ENCODE results near the gene BANP.
"Not testable (repeated sequence)": the region's sequence is repeated elsewhere in the genome, so short reads cannot be mapped to it uniquely, and the experiment has no call there.

The BANP gene

GRCh38 chr16:88105574-88106140 is 154.4 kb downstream of the BANP start:
- not testable (repeated sequence) for DNase-seq

- DNase-seq = not testable (repeated sequence)
These were observed 155.3 kb downstream of the BANP start for GRCh38 chr16:88106566-88106965.

- no peak for DNase-seq
These were observed 157.5 kb downstream of the BANP start for GRCh38 chr16:88108762-88109161.

GRCh38 chr16:88109726-88110621 is 158.7 kb downstream of the BANP start:
- not testable (repeated sequence) for DNase-seq

- DNase-seq = not testable (repeated sequence)
These were observed 159.8 kb downstream of the BANP start for GRCh38 chr16:88110875-88111494.

- DNase-seq = not testable (repeated sequence)
These were observed 160.7 kb downstream of the BANP start for GRCh38 chr16:88111976-88112375.

- DNase-seq = no peak
These were observed 162.4 kb downstream of the BANP start for GRCh38 chr16:88113545-88114045.

- not testable (repeated sequence) for DNase-seq
These were observed 163.5 kb downstream of the BANP start for GRCh38 chr16:88114541-88115228.

- no peak for DNase-seq
These were observed 164.9 kb downstream of the BANP start for GRCh38 chr16:88116121-88116520.

- DNase-seq = no peak
These were observed 166.2 kb downstream of the BANP start for GRCh38 chr16:88117476-88117868.

- no peak for DNase-seq
These were observed 167.1 kb downstream of the BANP start for GRCh38 chr16:88118376-88118775.

- not testable (repeated sequence) for DNase-seq
These were observed 167.9 kb downstream of the BANP start for GRCh38 chr16:88118852-88119741.

- DNase-seq = not testable (repeated sequence)
These were observed 168.9 kb downstream of the BANP start for GRCh38 chr16:88119881-88120751.

GRCh38 chr16:88120812-88121211 is 169.6 kb downstream of the BANP start:
- no peak for DNase-seq

GRCh38 chr16:88121391-88121790 is 170.2 kb downstream of the BANP start:
- not testable (repeated sequence) for DNase-seq

- no peak for DNase-seq
These were observed 170.8 kb downstream of the BANP start for GRCh38 chr16:88121886-88122580.

Measured in effector CD4-positive, alpha-beta T cell (primary cell).